CD14-positive monocyte (primary cell): ENCODE data around the gene GRM5. TPM values are rescaled to one million over a fixed set of nuclear protein-coding genes. Genes with fewer than 3 reads are reported as not detected.
"Not testable (repeated sequence)": the region's sequence is repeated elsewhere in the genome, so short reads cannot be mapped to it uniquely, and the experiment has no call there.

ENCODE experiments used
- DNase-seq, 3 donors: peaks; one replicate each; pipeline ENCODE4 v3.0.0-alpha.2; 2011 to 2022
- H2AFZ ChIP-seq: 2 replicates; pipeline ENCODE4 v1.6.0; 2012; ENCODE audit warnings: mild to moderate bottlenecking, low read depth, low read length, inconsistent platforms; ENCODE audit not compliant: insufficient read depth, poor library complexity, severe bottlenecking
- H3K27ac ChIP-seq, 2 donors: 1 replicate in 1 of 2; 2 replicates in 1 of 2; pipeline ENCODE4 v1.5.1; 2012 to 2013; ENCODE audit warnings: low read length in 2 of 2, control low read depth in 1 of 2, inconsistent platforms in 1 of 2, low read depth in 1 of 2, mild to moderate bottlenecking in 1 of 2
- H3K27me3 ChIP-seq, 2 donors: one replicate each; pipeline versions ENCODE4 v1.6.0 to v1.6.1; 2011 to 2013; ENCODE audit warnings: low read length in 2 of 2; ENCODE audit not compliant: control insufficient read depth in 2 of 2, insufficient read depth in 2 of 2
- H3K36me3 ChIP-seq, 2 donors: replicated peaks in 1 of 2; 1 replicate in 1 of 2; 2 replicates in 1 of 2; pipeline versions ENCODE4 v1.5.1 to v1.6.1; 2012 to 2013; ENCODE audit warnings: low read length in 2 of 2, control low read depth in 1 of 2, inconsistent platforms in 1 of 2, mild to moderate bottlenecking in 1 of 2; ENCODE audit not compliant: insufficient read depth in 2 of 2, control insufficient read depth in 1 of 2
- H3K4me1 ChIP-seq, 2 donors: 1 replicate in 1 of 2; 2 replicates in 1 of 2; pipeline versions ENCODE4 v1.5.1 to v1.6.1; 2012 to 2013; ENCODE audit warnings: low read length in 2 of 2, control low read depth in 1 of 2, inconsistent platforms in 1 of 2, mild to moderate bottlenecking in 1 of 2, moderate library complexity in 1 of 2; ENCODE audit not compliant: insufficient read depth in 2 of 2, control insufficient read depth in 1 of 2
- H3K4me2 ChIP-seq: replicated peaks from 2 replicates; pipeline ENCODE3; 2012; ENCODE audit warnings: low read length, moderate library complexity, mild to moderate bottlenecking; ENCODE audit not compliant: poor library complexity, severe bottlenecking; ENCODE audit errors: extremely low read depth
- H3K4me3 ChIP-seq, 3 experiments: fragments of 200-600 bp in 1 of 3; sonication (generic) in 1 of 3; replicated peaks in 1 of 3; 1 replicate in 2 of 3; 2 replicates in 1 of 3; pipeline ENCODE4 v1.5.1; 2011 to 2013; ENCODE audit warnings: low read length in 3 of 3, mild to moderate bottlenecking in 3 of 3, control low read depth in 2 of 3, low read depth in 2 of 3, inconsistent platforms in 1 of 3, moderate library complexity in 1 of 3
- H3K79me2 ChIP-seq: 2 replicates; pipeline ENCODE4 v1.6.0; 2012; ENCODE audit warnings: mild to moderate bottlenecking, control low read depth, inconsistent platforms, low read length, moderate library complexity; ENCODE audit not compliant: insufficient read depth
- H3K9ac ChIP-seq: 2 replicates; pipeline ENCODE4 v1.6.0; 2017; ENCODE audit warnings: low read length, mild to moderate bottlenecking; ENCODE audit not compliant: insufficient read depth, poor library complexity, severe bottlenecking
- H3K9me3 ChIP-seq, 2 donors: replicated peaks in 1 of 2; 1 replicate in 1 of 2; 2 replicates in 1 of 2; pipeline versions ENCODE4 v1.5.1 to v1.6.1; 2012 to 2013; ENCODE audit warnings: low read length in 2 of 2, control low read depth in 1 of 2; ENCODE audit not compliant: control insufficient read depth in 1 of 2, insufficient read depth in 1 of 2
- H4K20me1 ChIP-seq: 2 replicates; pipeline ENCODE4 v1.6.0; 2012; ENCODE audit warnings: mild to moderate bottlenecking, low read length, control low read depth, moderate library complexity; ENCODE audit not compliant: insufficient read depth
- H3K27ac Mint-ChIP-seq, 7 donors: one replicate each; pipeline ENCODE4 v1.8.0; 2020; ENCODE audit warnings: mild to moderate bottlenecking in 7 of 7, mixed read lengths in 7 of 7, moderate library complexity in 6 of 7, inconsistent platforms in 2 of 7
- H3K27me3 Mint-ChIP-seq, 3 donors: one replicate each; pipeline ENCODE4 v1.8.0; 2021 to 2022; ENCODE audit warnings: low read depth in 3 of 3, mild to moderate bottlenecking in 3 of 3, mixed read lengths in 3 of 3, moderate library complexity in 3 of 3, inconsistent platforms in 1 of 3
- H3K36me3 Mint-ChIP-seq, 2 donors: one replicate each; pipeline ENCODE4 v1.8.0; 2020; ENCODE audit warnings: mixed read lengths in 2 of 2, inconsistent platforms in 1 of 2, mild to moderate bottlenecking in 1 of 2
- H3K4me1 Mint-ChIP-seq: one replicate; pipeline ENCODE4 v1.8.0; 2020; ENCODE audit warnings: mild to moderate bottlenecking, mixed read lengths
- H3K4me3 Mint-ChIP-seq, 2 donors: one replicate each; pipeline ENCODE4 v1.8.0; 2020; ENCODE audit warnings: mild to moderate bottlenecking in 2 of 2, mixed read lengths in 2 of 2, moderate library complexity in 1 of 2
- H3K9me3 Mint-ChIP-seq, 7 donors: one replicate each; pipeline ENCODE4 v1.8.0; 2020 to 2022; ENCODE audit warnings: mixed read lengths in 7 of 7, mild to moderate bottlenecking in 6 of 7, moderate library complexity in 6 of 7, inconsistent platforms in 2 of 7
- CTCF ChIP-seq: fragments of 200-600 bp; IDR thresholded peaks from one replicate; pipeline ENCODE4 v1.8.0; 2022; ENCODE audit warnings: antibody characterized with exemption, mild to moderate bottlenecking
- WGBS: methylation state at CpG from one replicate; pipeline ENCODE4 v1.1.5; 2013; ENCODE audit warnings: missing lambda C conversion rate; ENCODE audit not compliant: insufficient coverage; 5-methylcytosine and 5-hydroxymethylcytosine counted together
- intact Hi-C, 2 donors: fragments of 100-400 bp; cut with micrococcal nuclease; formaldehyde crosslinking; loops; one replicate each; pipeline versions ENCODE4 v1.15.0 to v1.15.1; 2023
- polyA plus RNA-seq, 3 donors: library from polyadenylated mRNA; depleted of rRNA in 1 of 3; unstranded in 2 of 3; stranded (reverse) in 1 of 3; fragments of 300-500 nt in 2 of 3; fragments of >200 nt in 1 of 3; fragmentation: Illumina TruSeq in 2 of 3; gene quantifications; 1 replicate in 2 of 3; 2 replicates in 1 of 3; pipeline ENCODE4 v1.2.3, GENCODE V29; 2012 to 2021

GRM5 gene
- polyA plus RNA-seq, 3 donors: not detected

DNA sequence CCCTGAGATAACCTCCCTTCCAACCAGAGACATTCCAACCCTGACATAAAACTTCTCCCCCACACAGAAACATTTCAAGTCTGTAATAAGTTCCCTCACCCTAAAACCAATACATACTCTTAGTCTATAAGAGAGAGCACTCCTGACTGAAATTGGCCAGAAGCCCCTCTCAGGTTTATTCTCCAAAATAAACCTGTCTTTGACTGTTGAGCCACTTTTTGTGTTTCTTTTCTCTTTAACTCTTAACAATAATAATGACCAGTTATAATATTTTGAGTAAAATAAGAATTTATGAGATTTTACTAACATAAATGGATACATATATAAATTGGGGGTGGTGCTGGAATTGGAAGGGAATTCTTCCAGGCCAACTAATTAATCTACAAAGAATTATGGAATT, 93.6 kb downstream of the GRM5 start:
- Histone ChIP-seq H3K9me3 (no peaks in the 10 kb centered on the region), H3K9ac (no peak overlapping the region), H3K36me3 (no peaks in the 10 kb centered on the region), H3K4me3 (no peak overlapping the region), H3K27ac (no peak overlapping the region), H3K79me2 (no peaks in the 10 kb centered on the region), H3K4me2 (no peak overlapping the region), H3K27me3 (no peaks in the 10 kb centered on the region), H3K4me1 (no peaks in the 10 kb centered on the region), H2AFZ (no peak overlapping the region), H4K20me1 (no peaks in the 10 kb centered on the region)
- Mint-ChIP-seq H3K36me3 (no peaks in the 10 kb centered on the region), H3K27me3 (no peaks in the 10 kb centered on the region), H3K4me3 (no peak overlapping the region), H3K9me3 (peaks cover 0 to 3% (median 2%) of the 10 kb centered on the region in 7 donors), H3K27ac (no peak overlapping the region), H3K4me1 (no peaks in the 10 kb centered on the region)
- no peak for DNase-seq
- TF ChIP-seq CTCF: no peak
- intact Hi-C loops: no loop called here

DNA sequence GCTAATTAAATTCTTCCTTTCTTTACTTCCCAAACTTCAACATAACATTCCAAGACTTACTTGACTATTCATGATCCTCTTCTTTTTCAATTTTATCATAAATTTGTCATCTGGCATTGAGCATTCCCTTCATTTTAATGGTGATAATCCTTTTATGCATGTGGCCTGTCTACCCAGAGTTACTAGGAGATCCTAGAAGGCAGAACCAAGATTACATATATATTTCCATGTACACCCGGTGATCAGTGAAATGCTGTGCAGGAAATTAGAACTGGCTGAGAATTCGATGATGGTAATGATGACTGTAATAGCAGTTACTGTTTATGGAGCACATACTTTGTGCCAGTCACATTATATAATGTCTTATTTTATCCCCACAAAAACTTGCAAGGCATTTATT, 104.2 kb downstream of the GRM5 start:
- H3K9me3 Mint-ChIP-seq, H3K4me2 ChIP-seq, DNase-seq, H2AFZ ChIP-seq, H4K20me1 ChIP-seq, H3K36me3 ChIP-seq, H3K4me1 Mint-ChIP-seq, H3K27ac ChIP-seq, H3K4me3 Mint-ChIP-seq, H3K4me3 ChIP-seq, H3K27me3 ChIP-seq, H3K79me2 ChIP-seq, H3K36me3 Mint-ChIP-seq, H3K27ac Mint-ChIP-seq, H3K27me3 Mint-ChIP-seq, H3K9me3 ChIP-seq, intact Hi-C loops, H3K4me1 ChIP-seq, H3K9ac ChIP-seq: not testable (repeated sequence)
- no CpG with 5 or more reads among the region's 2 CpGs for WGBS

GRCh38 chr11:88959857-88960256, 105.9 kb downstream of the GRM5 start:
- 65% methylated on average over 3 of the region's 3 CpGs for WGBS
- not testable (repeated sequence) for H3K27ac ChIP-seq

More at GRCh38 chr11:88959857-88960256, 105.9 kb downstream of the GRM5 start:
- intact Hi-C loops, H3K9me3 Mint-ChIP-seq, H3K4me3 ChIP-seq, H3K79me2 ChIP-seq, H3K4me2 ChIP-seq, H2AFZ ChIP-seq, H3K4me1 Mint-ChIP-seq, H3K36me3 Mint-ChIP-seq, H3K27me3 Mint-ChIP-seq, H3K27me3 ChIP-seq, H3K4me3 Mint-ChIP-seq, H3K9me3 ChIP-seq, H3K27ac Mint-ChIP-seq, H3K36me3 ChIP-seq, DNase-seq, H4K20me1 ChIP-seq, H3K4me1 ChIP-seq, H3K9ac ChIP-seq: not testable (repeated sequence)
